ENCODE data around the gene PTPN20.
"Not testable (repeated sequence)": the region's sequence is repeated elsewhere in the genome, so short reads cannot be mapped to it uniquely, and the experiment has no call there.

The PTPN20 gene

GRCh38 chr10:46906359-46906758 lies 4.9 kb upstream of the PTPN20 start:
- not testable (repeated sequence) for H2AFZ ChIP-seq (ENCODE audit: low read length, unreplicated experiment); H3K27me3 ChIP-seq (ENCODE audit: insufficient read depth, low read length); H3K36me3 ChIP-seq (ENCODE audit: insufficient read depth, low read length); H3K4me1 ChIP-seq (ENCODE audit: control insufficient read depth, insufficient read depth, low read length, unreplicated experiment); H3K27ac ChIP-seq (ENCODE audit: low read depth, low read length); H3K79me2 ChIP-seq (ENCODE audit: control insufficient read depth, insufficient read depth, low read length, unreplicated experiment); H3K4me3 ChIP-seq (ENCODE audit: low read depth, low read length)

- H3K4me3 ChIP-seq (ENCODE audit: low read depth, low read length); H3K79me2 ChIP-seq (ENCODE audit: control insufficient read depth, insufficient read depth, low read length, unreplicated experiment); H3K27ac ChIP-seq (ENCODE audit: low read depth, low read length); H3K36me3 ChIP-seq (ENCODE audit: insufficient read depth, low read length); H3K27me3 ChIP-seq (ENCODE audit: insufficient read depth, low read length); H2AFZ ChIP-seq (ENCODE audit: low read length, unreplicated experiment); H3K4me1 ChIP-seq (ENCODE audit: control insufficient read depth, insufficient read depth, low read length, unreplicated experiment): not testable (repeated sequence)
These were observed 3.8 kb upstream of the PTPN20 start for GRCh38 chr10:46907185-46908117.

- H3K27ac ChIP-seq (ENCODE audit: low read depth, low read length); H3K4me1 ChIP-seq (ENCODE audit: control insufficient read depth, insufficient read depth, low read length, unreplicated experiment); H2AFZ ChIP-seq (ENCODE audit: low read length, unreplicated experiment); H3K36me3 ChIP-seq (ENCODE audit: insufficient read depth, low read length); H3K79me2 ChIP-seq (ENCODE audit: control insufficient read depth, insufficient read depth, low read length, unreplicated experiment); H3K27me3 ChIP-seq (ENCODE audit: insufficient read depth, low read length); H3K4me3 ChIP-seq (ENCODE audit: low read depth, low read length): not testable (repeated sequence)
These were observed 11.3 kb downstream of the PTPN20 start for GRCh38 chr10:46922498-46922897.

- H3K27me3 ChIP-seq (ENCODE audit: insufficient read depth, low read length); H2AFZ ChIP-seq (ENCODE audit: low read length, unreplicated experiment); H3K27ac ChIP-seq (ENCODE audit: low read depth, low read length); H3K36me3 ChIP-seq (ENCODE audit: insufficient read depth, low read length); H3K4me1 ChIP-seq (ENCODE audit: control insufficient read depth, insufficient read depth, low read length, unreplicated experiment); H3K79me2 ChIP-seq (ENCODE audit: control insufficient read depth, insufficient read depth, low read length, unreplicated experiment); H3K4me3 ChIP-seq (ENCODE audit: low read depth, low read length): not testable (repeated sequence)
These were observed 13.9 kb downstream of the PTPN20 start for GRCh38 chr10:46925156-46925555.

- H3K27me3 ChIP-seq (ENCODE audit: insufficient read depth, low read length); H3K4me3 ChIP-seq (ENCODE audit: low read depth, low read length); H3K4me1 ChIP-seq (ENCODE audit: control insufficient read depth, insufficient read depth, low read length, unreplicated experiment); H3K27ac ChIP-seq (ENCODE audit: low read depth, low read length); H2AFZ ChIP-seq (ENCODE audit: low read length, unreplicated experiment); H3K79me2 ChIP-seq (ENCODE audit: control insufficient read depth, insufficient read depth, low read length, unreplicated experiment); H3K36me3 ChIP-seq (ENCODE audit: insufficient read depth, low read length): not testable (repeated sequence)
These were observed 14.6 kb downstream of the PTPN20 start for GRCh38 chr10:46925853-46926252.

- H3K4me1 ChIP-seq (ENCODE audit: control insufficient read depth, insufficient read depth, low read length, unreplicated experiment); H2AFZ ChIP-seq (ENCODE audit: low read length, unreplicated experiment); H3K79me2 ChIP-seq (ENCODE audit: control insufficient read depth, insufficient read depth, low read length, unreplicated experiment); H3K4me3 ChIP-seq (ENCODE audit: low read depth, low read length); H3K36me3 ChIP-seq (ENCODE audit: insufficient read depth, low read length); H3K27ac ChIP-seq (ENCODE audit: low read depth, low read length); H3K27me3 ChIP-seq (ENCODE audit: insufficient read depth, low read length): not testable (repeated sequence)
These were observed 17.6 kb downstream of the PTPN20 start for GRCh38 chr10:46928810-46929209.

GRCh38 chr10:46932383-46932782 lies 21.2 kb downstream of the PTPN20 start:
- not testable (repeated sequence) for H3K4me3 ChIP-seq (ENCODE audit: low read depth, low read length)

GRCh38 chr10:46941091-46941490 lies 29.9 kb downstream of the PTPN20 start:
- H3K4me1 ChIP-seq (ENCODE audit: control insufficient read depth, insufficient read depth, low read length, unreplicated experiment); H3K4me3 ChIP-seq (ENCODE audit: low read depth, low read length); H3K27ac ChIP-seq (ENCODE audit: low read depth, low read length); H2AFZ ChIP-seq (ENCODE audit: low read length, unreplicated experiment); H3K36me3 ChIP-seq (ENCODE audit: insufficient read depth, low read length); H3K79me2 ChIP-seq (ENCODE audit: control insufficient read depth, insufficient read depth, low read length, unreplicated experiment); H3K27me3 ChIP-seq (ENCODE audit: insufficient read depth, low read length): not testable (repeated sequence)

More at GRCh38 chr10:46932383-46932782, 21.2 kb downstream of the PTPN20 start:
- not testable (repeated sequence) for H3K27me3 ChIP-seq (ENCODE audit: insufficient read depth, low read length); H3K79me2 ChIP-seq (ENCODE audit: control insufficient read depth, insufficient read depth, low read length, unreplicated experiment); H2AFZ ChIP-seq (ENCODE audit: low read length, unreplicated experiment); H3K36me3 ChIP-seq (ENCODE audit: insufficient read depth, low read length); H3K4me1 ChIP-seq (ENCODE audit: control insufficient read depth, insufficient read depth, low read length, unreplicated experiment); H3K27ac ChIP-seq (ENCODE audit: low read depth, low read length)

- H3K79me2 ChIP-seq (ENCODE audit: control insufficient read depth, insufficient read depth, low read length, unreplicated experiment); H3K27me3 ChIP-seq (ENCODE audit: insufficient read depth, low read length); H3K4me3 ChIP-seq (ENCODE audit: low read depth, low read length); H3K27ac ChIP-seq (ENCODE audit: low read depth, low read length); H3K4me1 ChIP-seq (ENCODE audit: control insufficient read depth, insufficient read depth, low read length, unreplicated experiment); H3K36me3 ChIP-seq (ENCODE audit: insufficient read depth, low read length); H2AFZ ChIP-seq (ENCODE audit: low read length, unreplicated experiment): not testable (repeated sequence)
These were observed 37.7 kb downstream of the PTPN20 start for GRCh38 chr10:46948687-46949518.

GRCh38 chr10:46952540-46952939 lies 41.3 kb downstream of the PTPN20 start:
- H3K79me2 ChIP-seq (ENCODE audit: control insufficient read depth, insufficient read depth, low read length, unreplicated experiment); H2AFZ ChIP-seq (ENCODE audit: low read length, unreplicated experiment); H3K36me3 ChIP-seq (ENCODE audit: insufficient read depth, low read length); H3K27ac ChIP-seq (ENCODE audit: low read depth, low read length); H3K27me3 ChIP-seq (ENCODE audit: insufficient read depth, low read length); H3K4me3 ChIP-seq (ENCODE audit: low read depth, low read length); H3K4me1 ChIP-seq (ENCODE audit: control insufficient read depth, insufficient read depth, low read length, unreplicated experiment): not testable (repeated sequence)

- H2AFZ ChIP-seq (ENCODE audit: low read length, unreplicated experiment); H3K4me1 ChIP-seq (ENCODE audit: control insufficient read depth, insufficient read depth, low read length, unreplicated experiment); H3K36me3 ChIP-seq (ENCODE audit: insufficient read depth, low read length); H3K27ac ChIP-seq (ENCODE audit: low read depth, low read length); H3K79me2 ChIP-seq (ENCODE audit: control insufficient read depth, insufficient read depth, low read length, unreplicated experiment); H3K4me3 ChIP-seq (ENCODE audit: low read depth, low read length); H3K27me3 ChIP-seq (ENCODE audit: insufficient read depth, low read length): not testable (repeated sequence)
These were observed 49.5 kb downstream of the PTPN20 start for GRCh38 chr10:46960742-46961141.
